GM23338 (cell line): ENCODE measurements around the gene MIER2. TPM values are rescaled to one million over a fixed set of nuclear protein-coding genes. Genes with fewer than 3 reads are reported as not detected.

Experiments
- ATAC-seq: fragments of 200-7000 bp; cut with Tn5 transposase; 3 replicates; pipeline ENCODE4 v1.9.1; 2020
- DNase-seq: peaks from one replicate; pipeline ENCODE4 v3.0.0-alpha.2; 2015; ENCODE audit warnings: low spot score
- H2AFZ ChIP-seq: fragments of 200-600 bp; sonication (generic); 2 replicates; pipeline ENCODE4 v1.8.0; 2016; ENCODE audit warnings: antibody characterized with exemption, mild to moderate bottlenecking, moderate library complexity
- H3F3A ChIP-seq: fragments of 200-600 bp; sonication (generic); replicated peaks from 2 replicates; pipeline ENCODE4 v1.8.0; 2017; ENCODE audit warnings: antibody characterized with exemption, mixed run types, low read depth
- H3K27ac ChIP-seq: fragments of 200-600 bp; sonication (generic); 2 replicates; pipeline ENCODE4 v1.6.1; 2016; ENCODE audit warnings: low read depth
- H3K27me3 ChIP-seq: fragments of 200-600 bp; sonication (generic); 2 replicates; pipeline ENCODE4 v1.8.0; 2016; ENCODE audit warnings: mild to moderate bottlenecking, mixed run types, moderate library complexity; ENCODE audit not compliant: insufficient read depth
- H3K36me3 ChIP-seq: fragments of 200-600 bp; sonication (generic); 2 replicates; pipeline ENCODE4 v1.8.0; 2016; ENCODE audit warnings: mild to moderate bottlenecking; ENCODE audit not compliant: insufficient read depth
- H3K4me1 ChIP-seq: fragments of 200-600 bp; sonication (generic); 2 replicates; pipeline ENCODE4 v1.8.0; 2016; ENCODE audit warnings: mild to moderate bottlenecking, moderate library complexity; ENCODE audit not compliant: insufficient read depth
- H3K4me2 ChIP-seq: fragments of 200-600 bp; sonication (generic); 2 replicates; pipeline ENCODE4 v1.7.1; 2017; ENCODE audit warnings: mixed run types
- H3K4me3 ChIP-seq: fragments of 200-600 bp; sonication (generic); 2 replicates; pipeline ENCODE4 v1.6.1; 2016; ENCODE audit warnings: mixed run types
- H3K79me2 ChIP-seq: fragments of 200-600 bp; sonication (generic); replicated peaks from 2 replicates; pipeline ENCODE4 v1.8.0; 2017; ENCODE audit warnings: mild to moderate bottlenecking; ENCODE audit not compliant: insufficient read depth
- H3K9me2 ChIP-seq: fragments of 200-600 bp; sonication (generic); 2 replicates; pipeline ENCODE4 v1.8.0; 2017; ENCODE audit not compliant: insufficient read depth
- H4K20me1 ChIP-seq: fragments of 200-600 bp; sonication (generic); replicated peaks from 2 replicates; pipeline ENCODE4 v1.8.0; 2017; ENCODE audit warnings: mild to moderate bottlenecking; ENCODE audit not compliant: insufficient read depth
- H3K27ac Mint-ChIP-seq: 2 replicates; pipeline ENCODE4 v1.8.0; 2020; ENCODE audit warnings: inconsistent platforms, mild to moderate bottlenecking, moderate library complexity, mixed read lengths
- H3K27me3 Mint-ChIP-seq: 3 replicates; pipeline ENCODE4 v1.8.0; 2022; ENCODE audit warnings: low read depth, mild to moderate bottlenecking, moderate library complexity, mixed read lengths, inconsistent platforms; ENCODE audit not compliant: insufficient read depth, poor library complexity
- H3K36me3 Mint-ChIP-seq: 3 replicates; pipeline ENCODE4 v1.8.0; 2021; ENCODE audit warnings: low read depth, mild to moderate bottlenecking, inconsistent platforms, moderate library complexity, mixed read lengths
- H3K4me1 Mint-ChIP-seq: 3 replicates; pipeline ENCODE4 v1.8.0; 2020; ENCODE audit warnings: mild to moderate bottlenecking, inconsistent platforms, mixed read lengths
- H3K4me3 Mint-ChIP-seq: 3 replicates; pipeline ENCODE4 v1.8.0; 2021; ENCODE audit warnings: moderate library complexity, mild to moderate bottlenecking, inconsistent platforms, mixed read lengths
- H3K9me3 Mint-ChIP-seq: 3 replicates; pipeline ENCODE4 v1.8.0; 2020; ENCODE audit warnings: moderate library complexity, mild to moderate bottlenecking, inconsistent platforms, mixed read lengths
- CREB1 ChIP-seq: fragments of 250-450 bp; sonication (Bioruptor Pico); IDR thresholded peaks from 2 replicates; pipeline ENCODE4 v1.5.0; 2020; ENCODE audit warnings: low read depth, mild to moderate bottlenecking, moderate library complexity
- EZH2 ChIP-seq: fragments of 200-600 bp; sonication (generic); IDR thresholded peaks from one replicate; pipeline ENCODE4 v1.8.0; 2017; ENCODE audit warnings: antibody characterized with exemption, mild to moderate bottlenecking, low read depth; ENCODE audit not compliant: unreplicated experiment
- EZH2phosphoT487 ChIP-seq: fragments of 200-600 bp; sonication (generic); IDR thresholded peaks from one replicate; pipeline ENCODE4 v1.8.1; 2018; ENCODE audit warnings: antibody characterized with exemption; ENCODE audit not compliant: unreplicated experiment
- JUNB ChIP-seq: IDR thresholded peaks from one replicate; pipeline ENCODE4 v1.6.1; 2016; ENCODE audit warnings: antibody characterized with exemption; ENCODE audit not compliant: unreplicated experiment
- NANOG ChIP-seq: IDR thresholded peaks from 2 replicates; pipeline ENCODE4 v1.6.1; 2016; ENCODE audit warnings: antibody characterized with exemption, borderline replicate concordance
- POLR2AphosphoS5 ChIP-seq: IDR thresholded peaks from 2 replicates; pipeline ENCODE4 v1.6.1; 2016; ENCODE audit warnings: antibody characterized with exemption, low read depth
- STAT1 ChIP-seq: IDR thresholded peaks from one replicate; pipeline ENCODE4 v1.6.1; 2016; ENCODE audit warnings: antibody characterized with exemption; ENCODE audit not compliant: unreplicated experiment
- ZNF114 ChIP-seq: fragments of 250-450 bp; sonication (Bioruptor Pico); IDR thresholded peaks from 2 replicates; pipeline ENCODE4 v1.5.0; 2020; ENCODE audit warnings: mild to moderate bottlenecking, moderate library complexity
- ZNF331 ChIP-seq: fragments of 250-450 bp; sonication (Bioruptor Pico); IDR thresholded peaks from 2 replicates; pipeline ENCODE4 v1.5.0; 2020; ENCODE audit warnings: low read depth, mild to moderate bottlenecking, moderate library complexity
- polyA plus RNA-seq: library from polyadenylated mRNA; unstranded; fragments of >200 nt; fragmentation: Nextera tagmentation; extraction: Ambion mirVana; gene quantifications from 2 replicates; pipeline ENCODE4 v1.2.1, GENCODE V29; 2016
- total RNA-seq: library from RNA; depleted of rRNA; stranded (reverse); fragments of >200 nt; shearing (Covaris generic); gene quantifications from 2 replicates; pipeline ENCODE4 v1.2.3, GENCODE V29; 2014
- TF ChIP-seq, protein P1 (sequence below): IDR thresholded peaks from one replicate; pipeline ENCODE4 v1.6.1; 2018; ENCODE audit warnings: antibody characterized with exemption; ENCODE audit not compliant: unreplicated experiment
- TF ChIP-seq, protein P2 (sequence below): IDR thresholded peaks from 2 replicates; pipeline ENCODE4 v1.6.1; 2016; ENCODE audit warnings: antibody characterized with exemption
- TF ChIP-seq, protein P3 (sequence below), 2 experiments: fragments of 200-600 bp in 1 of 2; sonication (generic) in 1 of 2; conservative IDR thresholded peaks; 2 replicates each; pipeline versions ENCODE4 v1.5.1 to v1.6.1; 2016 to 2017; ENCODE audit warnings: antibody characterized with exemption in 2 of 2, low read depth in 2 of 2, mild to moderate bottlenecking in 2 of 2, moderate library complexity in 1 of 2
- TF ChIP-seq, protein P4 (sequence below): fragments of 250-450 bp; sonication (Bioruptor Pico); IDR thresholded peaks from 2 replicates; pipeline ENCODE4 v1.5.0; 2020; ENCODE audit warnings: mild to moderate bottlenecking, moderate library complexity

The MIER2 gene
- total and polyA plus RNA-seq, 2 experiments from 2014 or later: 30.2 to 37.9 TPM

DNA sequence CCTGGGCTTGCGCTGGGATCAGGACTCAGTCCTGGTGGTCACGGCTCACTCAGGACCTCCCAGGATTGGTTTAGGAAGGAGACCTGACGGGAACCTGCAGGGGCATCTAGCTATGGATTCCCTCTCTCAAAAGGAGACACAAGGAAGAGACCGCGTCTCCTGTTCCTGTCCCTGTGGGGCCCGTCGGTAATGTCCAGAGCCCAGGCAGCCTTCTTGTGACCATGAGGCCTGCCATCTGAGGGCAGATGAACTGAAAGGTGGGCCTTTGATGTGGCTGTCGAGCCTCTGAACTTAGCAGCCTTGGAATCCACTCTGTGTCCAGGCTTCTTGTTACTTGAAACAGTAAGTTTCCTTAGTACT is 31.5 kb upstream of the MIER2 start:
- no peaks in the 10 kb centered on the region for H3F3A ChIP-seq
- H3K27ac Mint-ChIP-seq: no peak overlapping the region
- H3K4me1 Mint-ChIP-seq: no peaks in the 10 kb centered on the region
- no peak for ATAC-seq
- H3K4me3 ChIP-seq: no peak overlapping the region
- TF ChIP-seq POLR2AphosphoS5: no peak
- TF ChIP-seq, protein P1, sequence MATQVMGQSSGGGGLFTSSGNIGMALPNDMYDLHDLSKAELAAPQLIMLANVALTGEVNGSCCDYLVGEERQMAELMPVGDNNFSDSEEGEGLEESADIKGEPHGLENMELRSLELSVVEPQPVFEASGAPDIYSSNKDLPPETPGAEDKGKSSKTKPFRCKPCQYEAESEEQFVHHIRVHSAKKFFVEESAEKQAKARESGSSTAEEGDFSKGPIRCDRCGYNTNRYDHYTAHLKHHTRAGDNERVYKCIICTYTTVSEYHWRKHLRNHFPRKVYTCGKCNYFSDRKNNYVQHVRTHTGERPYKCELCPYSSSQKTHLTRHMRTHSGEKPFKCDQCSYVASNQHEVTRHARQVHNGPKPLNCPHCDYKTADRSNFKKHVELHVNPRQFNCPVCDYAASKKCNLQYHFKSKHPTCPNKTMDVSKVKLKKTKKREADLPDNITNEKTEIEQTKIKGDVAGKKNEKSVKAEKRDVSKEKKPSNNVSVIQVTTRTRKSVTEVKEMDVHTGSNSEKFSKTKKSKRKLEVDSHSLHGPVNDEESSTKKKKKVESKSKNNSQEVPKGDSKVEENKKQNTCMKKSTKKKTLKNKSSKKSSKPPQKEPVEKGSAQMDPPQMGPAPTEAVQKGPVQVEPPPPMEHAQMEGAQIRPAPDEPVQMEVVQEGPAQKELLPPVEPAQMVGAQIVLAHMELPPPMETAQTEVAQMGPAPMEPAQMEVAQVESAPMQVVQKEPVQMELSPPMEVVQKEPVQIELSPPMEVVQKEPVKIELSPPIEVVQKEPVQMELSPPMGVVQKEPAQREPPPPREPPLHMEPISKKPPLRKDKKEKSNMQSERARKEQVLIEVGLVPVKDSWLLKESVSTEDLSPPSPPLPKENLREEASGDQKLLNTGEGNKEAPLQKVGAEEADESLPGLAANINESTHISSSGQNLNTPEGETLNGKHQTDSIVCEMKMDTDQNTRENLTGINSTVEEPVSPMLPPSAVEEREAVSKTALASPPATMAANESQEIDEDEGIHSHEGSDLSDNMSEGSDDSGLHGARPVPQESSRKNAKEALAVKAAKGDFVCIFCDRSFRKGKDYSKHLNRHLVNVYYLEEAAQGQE: no peak
- TF ChIP-seq, protein P2, sequence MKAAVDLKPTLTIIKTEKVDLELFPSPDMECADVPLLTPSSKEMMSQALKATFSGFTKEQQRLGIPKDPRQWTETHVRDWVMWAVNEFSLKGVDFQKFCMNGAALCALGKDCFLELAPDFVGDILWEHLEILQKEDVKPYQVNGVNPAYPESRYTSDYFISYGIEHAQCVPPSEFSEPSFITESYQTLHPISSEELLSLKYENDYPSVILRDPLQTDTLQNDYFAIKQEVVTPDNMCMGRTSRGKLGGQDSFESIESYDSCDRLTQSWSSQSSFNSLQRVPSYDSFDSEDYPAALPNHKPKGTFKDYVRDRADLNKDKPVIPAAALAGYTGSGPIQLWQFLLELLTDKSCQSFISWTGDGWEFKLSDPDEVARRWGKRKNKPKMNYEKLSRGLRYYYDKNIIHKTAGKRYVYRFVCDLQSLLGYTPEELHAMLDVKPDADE: no peak
- TF ChIP-seq, protein P3, sequence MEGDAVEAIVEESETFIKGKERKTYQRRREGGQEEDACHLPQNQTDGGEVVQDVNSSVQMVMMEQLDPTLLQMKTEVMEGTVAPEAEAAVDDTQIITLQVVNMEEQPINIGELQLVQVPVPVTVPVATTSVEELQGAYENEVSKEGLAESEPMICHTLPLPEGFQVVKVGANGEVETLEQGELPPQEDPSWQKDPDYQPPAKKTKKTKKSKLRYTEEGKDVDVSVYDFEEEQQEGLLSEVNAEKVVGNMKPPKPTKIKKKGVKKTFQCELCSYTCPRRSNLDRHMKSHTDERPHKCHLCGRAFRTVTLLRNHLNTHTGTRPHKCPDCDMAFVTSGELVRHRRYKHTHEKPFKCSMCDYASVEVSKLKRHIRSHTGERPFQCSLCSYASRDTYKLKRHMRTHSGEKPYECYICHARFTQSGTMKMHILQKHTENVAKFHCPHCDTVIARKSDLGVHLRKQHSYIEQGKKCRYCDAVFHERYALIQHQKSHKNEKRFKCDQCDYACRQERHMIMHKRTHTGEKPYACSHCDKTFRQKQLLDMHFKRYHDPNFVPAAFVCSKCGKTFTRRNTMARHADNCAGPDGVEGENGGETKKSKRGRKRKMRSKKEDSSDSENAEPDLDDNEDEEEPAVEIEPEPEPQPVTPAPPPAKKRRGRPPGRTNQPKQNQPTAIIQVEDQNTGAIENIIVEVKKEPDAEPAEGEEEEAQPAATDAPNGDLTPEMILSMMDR (conservative IDR thresholded peaks at IDR 0.05; ENCODE audit: low read depth in 2 of 2): no peak
- TF ChIP-seq EZH2phosphoT487: no peak
- no peak for TF ChIP-seq NANOG
- TF ChIP-seq, protein P4, sequence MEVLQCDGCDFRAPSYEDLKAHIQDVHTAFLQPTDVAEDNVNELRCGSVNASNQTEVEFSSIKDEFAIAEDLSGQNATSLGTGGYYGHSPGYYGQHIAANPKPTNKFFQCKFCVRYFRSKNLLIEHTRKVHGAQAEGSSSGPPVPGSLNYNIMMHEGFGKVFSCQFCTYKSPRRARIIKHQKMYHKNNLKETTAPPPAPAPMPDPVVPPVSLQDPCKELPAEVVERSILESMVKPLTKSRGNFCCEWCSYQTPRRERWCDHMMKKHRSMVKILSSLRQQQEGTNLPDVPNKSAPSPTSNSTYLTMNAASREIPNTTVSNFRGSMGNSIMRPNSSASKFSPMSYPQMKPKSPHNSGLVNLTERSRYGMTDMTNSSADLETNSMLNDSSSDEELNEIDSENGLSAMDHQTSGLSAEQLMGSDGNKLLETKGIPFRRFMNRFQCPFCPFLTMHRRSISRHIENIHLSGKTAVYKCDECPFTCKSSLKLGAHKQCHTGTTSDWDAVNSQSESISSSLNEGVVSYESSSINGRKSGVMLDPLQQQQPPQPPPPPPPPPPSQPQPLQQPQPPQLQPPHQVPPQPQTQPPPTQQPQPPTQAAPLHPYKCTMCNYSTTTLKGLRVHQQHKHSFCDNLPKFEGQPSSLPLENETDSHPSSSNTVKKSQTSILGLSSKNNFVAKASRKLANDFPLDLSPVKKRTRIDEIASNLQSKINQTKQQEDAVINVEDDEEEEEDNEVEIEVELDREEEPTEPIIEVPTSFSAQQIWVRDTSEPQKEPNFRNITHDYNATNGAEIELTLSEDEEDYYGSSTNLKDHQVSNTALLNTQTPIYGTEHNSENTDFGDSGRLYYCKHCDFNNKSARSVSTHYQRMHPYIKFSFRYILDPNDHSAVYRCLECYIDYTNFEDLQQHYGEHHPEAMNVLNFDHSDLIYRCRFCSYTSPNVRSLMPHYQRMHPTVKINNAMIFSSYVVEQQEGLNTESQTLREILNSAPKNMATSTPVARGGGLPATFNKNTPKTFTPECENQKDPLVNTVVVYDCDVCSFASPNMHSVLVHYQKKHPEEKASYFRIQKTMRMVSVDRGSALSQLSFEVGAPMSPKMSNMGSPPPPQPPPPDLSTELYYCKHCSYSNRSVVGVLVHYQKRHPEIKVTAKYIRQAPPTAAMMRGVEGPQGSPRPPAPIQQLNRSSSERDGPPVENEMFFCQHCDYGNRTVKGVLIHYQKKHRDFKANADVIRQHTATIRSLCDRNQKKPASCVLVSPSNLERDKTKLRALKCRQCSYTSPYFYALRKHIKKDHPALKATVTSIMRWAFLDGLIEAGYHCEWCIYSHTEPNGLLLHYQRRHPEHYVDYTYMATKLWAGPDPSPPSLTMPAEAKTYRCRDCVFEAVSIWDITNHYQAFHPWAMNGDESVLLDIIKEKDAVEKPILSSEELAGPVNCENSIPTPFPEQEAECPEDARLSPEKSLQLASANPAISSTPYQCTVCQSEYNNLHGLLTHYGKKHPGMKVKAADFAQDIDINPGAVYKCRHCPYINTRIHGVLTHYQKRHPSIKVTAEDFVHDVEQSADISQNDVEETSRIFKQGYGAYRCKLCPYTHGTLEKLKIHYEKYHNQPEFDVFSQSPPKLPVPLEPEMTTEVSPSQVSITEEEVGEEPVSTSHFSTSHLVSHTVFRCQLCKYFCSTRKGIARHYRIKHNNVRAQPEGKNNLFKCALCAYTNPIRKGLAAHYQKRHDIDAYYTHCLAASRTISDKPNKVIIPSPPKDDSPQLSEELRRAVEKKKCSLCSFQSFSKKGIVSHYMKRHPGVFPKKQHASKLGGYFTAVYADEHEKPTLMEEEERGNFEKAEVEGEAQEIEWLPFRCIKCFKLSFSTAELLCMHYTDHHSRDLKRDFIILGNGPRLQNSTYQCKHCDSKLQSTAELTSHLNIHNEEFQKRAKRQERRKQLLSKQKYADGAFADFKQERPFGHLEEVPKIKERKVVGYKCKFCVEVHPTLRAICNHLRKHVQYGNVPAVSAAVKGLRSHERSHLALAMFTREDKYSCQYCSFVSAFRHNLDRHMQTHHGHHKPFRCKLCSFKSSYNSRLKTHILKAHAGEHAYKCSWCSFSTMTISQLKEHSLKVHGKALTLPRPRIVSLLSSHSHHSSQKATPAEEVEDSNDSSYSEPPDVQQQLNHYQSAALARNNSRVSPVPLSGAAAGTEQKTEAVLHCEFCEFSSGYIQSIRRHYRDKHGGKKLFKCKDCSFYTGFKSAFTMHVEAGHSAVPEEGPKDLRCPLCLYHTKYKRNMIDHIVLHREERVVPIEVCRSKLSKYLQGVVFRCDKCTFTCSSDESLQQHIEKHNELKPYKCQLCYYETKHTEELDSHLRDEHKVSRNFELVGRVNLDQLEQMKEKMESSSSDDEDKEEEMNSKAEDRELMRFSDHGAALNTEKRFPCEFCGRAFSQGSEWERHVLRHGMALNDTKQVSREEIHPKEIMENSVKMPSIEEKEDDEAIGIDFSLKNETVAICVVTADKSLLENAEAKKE: no peak
- TF ChIP-seq JUNB: no peak
- TF ChIP-seq STAT1: no peak
- no peak for TF ChIP-seq ZNF331 (CRISPR knock-in tag)
- no peak for TF ChIP-seq ZNF114 (CRISPR knock-in tag)
- TF ChIP-seq EZH2: no peak
- TF ChIP-seq CREB1 (CRISPR knock-in tag): no peak
- H3K36me3 Mint-ChIP-seq: no peaks in the 10 kb centered on the region
- no peaks in the 10 kb centered on the region for H3K9me2 ChIP-seq
- H3K27me3 Mint-ChIP-seq: peaks cover 16% of the 10 kb centered on the region
- no peaks in the 10 kb centered on the region for H3K79me2 ChIP-seq
- DNase-seq: no peak
- H3K36me3 ChIP-seq: no peaks in the 10 kb centered on the region
- H3K27ac ChIP-seq: no peak overlapping the region
- no peak overlapping the region for H2AFZ ChIP-seq
- H3K9me3 Mint-ChIP-seq: peaks cover 14% of the 10 kb centered on the region
- no peaks in the 10 kb centered on the region for H4K20me1 ChIP-seq
- no peak overlapping the region for H3K4me3 Mint-ChIP-seq
- no peaks in the 10 kb centered on the region for H3K4me1 ChIP-seq
- no peaks in the 10 kb centered on the region for H3K27me3 ChIP-seq
- no peak overlapping the region for H3K4me2 ChIP-seq
